ENCODE measurements around the gene PRPF39. TPM values are rescaled to one million over a fixed set of nuclear protein-coding genes. Genes with fewer than 3 reads are reported as not detected.
"Not testable (repeated sequence)": the region's sequence is repeated elsewhere in the genome, so short reads cannot be mapped to it uniquely, and the experiment has no call there.

The PRPF39 gene
- total and polyA plus RNA-seq, 10 of the 15 experiments (the other 5 are each of a cell fraction or from before 2014, with no cell fraction given), result 22.1 to 91.7 (median 36.9) TPM

DNA sequence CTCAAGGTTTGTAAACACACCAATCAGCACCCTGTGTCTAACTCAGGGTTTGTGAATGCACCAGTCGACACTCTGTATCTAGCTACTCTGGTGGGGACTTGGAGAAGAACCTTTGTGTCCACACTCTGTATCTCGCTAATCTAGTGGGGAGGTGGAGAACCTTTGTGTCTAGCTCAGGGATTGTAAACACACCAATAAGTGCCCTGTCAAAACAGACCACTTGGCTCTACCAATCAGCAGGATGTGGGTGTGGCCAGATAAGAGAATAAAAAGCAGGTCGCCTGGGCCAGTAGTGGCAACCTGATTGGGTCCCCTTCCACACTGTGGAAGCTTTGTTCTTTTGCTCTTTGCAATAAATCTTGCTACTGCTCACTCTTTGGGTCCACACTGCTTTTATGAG is 2.8 kb upstream of the PRPF39 start:
- H3K9ac ChIP-seq (ENCODE audit: control insufficient read depth, insufficient read depth, low read length); POLR2A ChIA-PET; intact Hi-C loops (cut with micrococcal nuclease; ENCODE audit: unreplicated experiment); H3K4me3 ChIP-seq; RAD21 ChIA-PET (ENCODE audit: unreplicated experiment); H3K9me3 ChIP-seq (replicated peaks; ENCODE audit: control insufficient read depth, insufficient read depth, low read length); FAIRE-seq; SMC1A ChIA-PET (ENCODE audit: uncharacterized antibody, unreplicated experiment); H3K27ac ChIP-seq (ENCODE audit: control insufficient read depth, insufficient read depth); H3K36me3 ChIP-seq (ENCODE audit: control insufficient read depth in 2 of 2, insufficient read depth in 2 of 2, low read length in 1 of 2); ATAC-seq; H4K20me1 ChIP-seq (ENCODE audit: control insufficient read depth, insufficient read depth); H3K27me3 ChIP-seq (replicated peaks in 1 of 2; ENCODE audit: control insufficient read depth in 2 of 2, insufficient read depth in 2 of 2, low read length in 1 of 2); H2AFZ ChIP-seq (ENCODE audit: control insufficient read depth, low read depth, low read length); in situ Hi-C loops (cut with MboI); DNase-seq (ENCODE audit: low read depth, low spot score); H3K4me1 ChIP-seq (ENCODE audit: control insufficient read depth, insufficient read depth, low read length); CTCF ChIA-PET; BruUV-seq (replicated peaks); H3K4me2 ChIP-seq (ENCODE audit: control insufficient read depth, insufficient read depth): not testable (repeated sequence)
- WGBS (ENCODE audit: insufficient coverage, insufficient replicate concordance, low lambda C conversion rate, missing lambda C conversion rate), result 93% methylated on average over 3 of the region's 3 CpGs
- H3K79me2 ChIP-seq (ENCODE audit: control insufficient read depth, insufficient read depth, low read length), result peaks cover 22% of the 10 kb centered on the region
- 0 out of 2 replicates have a peak, but pooled peaks have one; percentile 25 for TF ChIP-seq NFYB (IDR thresholded peaks at IDR 0.05; ENCODE audit: insufficient read depth, low read depth, low read length)

DNA sequence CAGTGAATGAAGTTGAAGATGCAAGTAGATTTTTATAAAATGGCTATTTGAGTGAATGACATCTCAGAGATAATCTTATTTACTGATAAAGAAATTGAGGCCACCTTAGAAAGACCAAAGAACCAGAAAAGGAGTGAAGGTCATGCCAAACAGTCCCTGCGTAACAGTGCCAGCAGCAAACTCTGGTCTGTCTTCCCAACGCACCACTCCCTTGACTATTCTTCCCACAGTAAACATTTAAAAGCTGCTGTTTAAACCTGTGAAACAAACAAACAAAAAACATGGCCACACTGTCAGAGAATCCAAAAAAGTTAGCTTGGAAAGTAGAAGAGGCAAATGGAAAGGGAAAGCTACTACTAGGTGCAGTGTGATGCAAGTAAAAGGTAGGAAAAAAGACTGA is 1.5 kb upstream of the PRPF39 start:
- ATAC-seq, result no peak
- ChIA-PET SMC1A (ENCODE audit: uncharacterized antibody, unreplicated experiment) (interaction anchor here (0.9 kb wide), 1 partner anchor 10 kb away, joined by 3 read pairs; no protein-coding TSS in a partner anchor), POLR2A (interaction anchor here (1.1 kb wide), 1 partner anchor 11 kb away, joined by 3 read pairs; no protein-coding TSS in a partner anchor), RAD21 (ENCODE audit: unreplicated experiment) (no interaction called here), CTCF (no interaction called here)
- H3K4me3 ChIP-seq, result no peak overlapping the region
- no peak overlapping the region for H3K27ac ChIP-seq (ENCODE audit: control insufficient read depth, insufficient read depth)
- H3K9ac ChIP-seq (ENCODE audit: control insufficient read depth, insufficient read depth, low read length), result no peak overlapping the region
- H2AFZ ChIP-seq (ENCODE audit: control insufficient read depth, low read depth, low read length), result no peak overlapping the region
- no peaks in the 10 kb centered on the region for H3K27me3 ChIP-seq (replicated peaks in 1 of 2; ENCODE audit: control insufficient read depth in 2 of 2, insufficient read depth in 2 of 2, low read length in 1 of 2)
- FAIRE-seq, result no peak
- H4K20me1 ChIP-seq (ENCODE audit: control insufficient read depth, insufficient read depth), result no peaks in the 10 kb centered on the region
- DNase-seq (ENCODE audit: low read depth, low spot score), result no peak
- TF ChIP-seq ZSCAN29 (IDR thresholded peaks at IDR 0.05) (no peak), FOXK2 (IDR thresholded peaks at IDR 0.05) (no peak), SPI1 (IDR thresholded peaks at IDR 0.05; ENCODE audit: borderline replicate concordance, insufficient read depth, low read depth, low read length) (no peak), SUZ12 (IDR thresholded peaks at IDR 0.05; ENCODE audit: unreplicated experiment) (no peak), NR2C1 (IDR thresholded peaks at IDR 0.05) (no peak), KAT2A (conservative IDR thresholded peaks at IDR 0.05; ENCODE audit: control insufficient read depth, low read depth, low read length) (no peak)
- TF ChIP-seq, protein P1, sequence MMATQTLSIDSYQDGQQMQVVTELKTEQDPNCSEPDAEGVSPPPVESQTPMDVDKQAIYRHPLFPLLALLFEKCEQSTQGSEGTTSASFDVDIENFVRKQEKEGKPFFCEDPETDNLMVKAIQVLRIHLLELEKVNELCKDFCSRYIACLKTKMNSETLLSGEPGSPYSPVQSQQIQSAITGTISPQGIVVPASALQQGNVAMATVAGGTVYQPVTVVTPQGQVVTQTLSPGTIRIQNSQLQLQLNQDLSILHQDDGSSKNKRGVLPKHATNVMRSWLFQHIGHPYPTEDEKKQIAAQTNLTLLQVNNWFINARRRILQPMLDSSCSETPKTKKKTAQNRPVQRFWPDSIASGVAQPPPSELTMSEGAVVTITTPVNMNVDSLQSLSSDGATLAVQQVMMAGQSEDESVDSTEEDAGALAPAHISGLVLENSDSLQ (IDR thresholded peaks at IDR 0.05), result no peak
- TF ChIP-seq, protein P2, sequence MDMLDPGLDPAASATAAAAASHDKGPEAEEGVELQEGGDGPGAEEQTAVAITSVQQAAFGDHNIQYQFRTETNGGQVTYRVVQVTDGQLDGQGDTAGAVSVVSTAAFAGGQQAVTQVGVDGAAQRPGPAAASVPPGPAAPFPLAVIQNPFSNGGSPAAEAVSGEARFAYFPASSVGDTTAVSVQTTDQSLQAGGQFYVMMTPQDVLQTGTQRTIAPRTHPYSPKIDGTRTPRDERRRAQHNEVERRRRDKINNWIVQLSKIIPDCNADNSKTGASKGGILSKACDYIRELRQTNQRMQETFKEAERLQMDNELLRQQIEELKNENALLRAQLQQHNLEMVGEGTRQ (IDR thresholded peaks at IDR 0.05; ENCODE audit: borderline replicate concordance, low read depth, low read length), result no peak
- TF ChIP-seq, protein P3, sequence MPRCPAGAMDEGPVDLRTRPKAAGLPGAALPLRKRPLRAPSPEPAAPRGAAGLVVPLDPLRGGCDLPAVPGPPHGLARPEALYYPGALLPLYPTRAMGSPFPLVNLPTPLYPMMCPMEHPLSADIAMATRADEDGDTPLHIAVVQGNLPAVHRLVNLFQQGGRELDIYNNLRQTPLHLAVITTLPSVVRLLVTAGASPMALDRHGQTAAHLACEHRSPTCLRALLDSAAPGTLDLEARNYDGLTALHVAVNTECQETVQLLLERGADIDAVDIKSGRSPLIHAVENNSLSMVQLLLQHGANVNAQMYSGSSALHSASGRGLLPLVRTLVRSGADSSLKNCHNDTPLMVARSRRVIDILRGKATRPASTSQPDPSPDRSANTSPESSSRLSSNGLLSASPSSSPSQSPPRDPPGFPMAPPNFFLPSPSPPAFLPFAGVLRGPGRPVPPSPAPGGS (IDR thresholded peaks at IDR 0.05; ENCODE audit: borderline replicate concordance, insufficient read depth, low read depth, low read length, poor library complexity, severe bottlenecking), result no peak
- H3K4me1 ChIP-seq (ENCODE audit: control insufficient read depth, insufficient read depth, low read length), result no peaks in the 10 kb centered on the region
- WGBS (ENCODE audit: insufficient coverage, insufficient replicate concordance, low lambda C conversion rate, missing lambda C conversion rate), result 100% methylated on average over 2 of the region's 2 CpGs
- BruUV-seq (replicated peaks), result no TSS peak
- peaks cover 35% of the 10 kb centered on the region for H3K79me2 ChIP-seq (ENCODE audit: control insufficient read depth, insufficient read depth, low read length)
- in situ Hi-C loops (cut with MboI), result no loop called here
- intact Hi-C loops (cut with micrococcal nuclease; ENCODE audit: unreplicated experiment), result no loop called here
- H3K36me3 ChIP-seq (ENCODE audit: control insufficient read depth in 2 of 2, insufficient read depth in 2 of 2, low read length in 1 of 2), result no peaks in the 10 kb centered on the region
- H3K9me3 ChIP-seq (replicated peaks; ENCODE audit: control insufficient read depth, insufficient read depth, low read length), result no peaks in the 10 kb centered on the region
- H3K4me2 ChIP-seq (ENCODE audit: control insufficient read depth, insufficient read depth), result no peak overlapping the region
